ENCODE results near the gene TUBA4B.

Gene TUBA4B

GRCh38 chr2:219252570-219252899 lies 508 bp upstream of the TUBA4B start:
- no peak for TF ChIP-seq CTCF (IDR thresholded peaks at IDR 0.05)

- no peak for TF ChIP-seq CTCF (IDR thresholded peaks at IDR 0.05)
Observed at GRCh38 chr2:219253753-219254589, 928 bp downstream of the TUBA4B start, which contains the start of gene TUBA4A. Gene TUBA4A, minus strand, starts transcription at chr2:219253918. Its CDS starts 60 bp downstream, at chr2:219253858.

GRCh38 chr2:219254590-219255201 lies 1.7 kb downstream of the TUBA4B start:
- TF ChIP-seq CTCF (IDR thresholded peaks at IDR 0.05) = no peak

- no peak for TF ChIP-seq CTCF (IDR thresholded peaks at IDR 0.05)
Observed at GRCh38 chr2:219261024-219261855, 8.2 kb downstream of the TUBA4B start.

- TF ChIP-seq CTCF (IDR thresholded peaks at IDR 0.05) = no peak
Observed at GRCh38 chr2:219266232-219266631, 13.2 kb downstream of the TUBA4B start.

GRCh38 chr2:219266886-219267285 lies 13.8 kb downstream of the TUBA4B start:
- no peak for TF ChIP-seq CTCF (IDR thresholded peaks at IDR 0.05)

- TF ChIP-seq CTCF (IDR thresholded peaks at IDR 0.05) = no peak
Observed at GRCh38 chr2:219268294-219268693, 15.3 kb downstream of the TUBA4B start.

Data from LNCAP (cell line).